Lower lobe of right lung (tissue), 2 donors: ENCODE results near the gene ZNRF3. TPM values are rescaled to one million over a fixed set of nuclear protein-coding genes. Genes with fewer than 3 reads are reported as not detected.
A peak's percentile ranks its signal among the peaks of the same experiment; 100 is the strongest.

Experiments
- ATAC-seq, 2 donors: fragments of 200-7000 bp; cut with Tn5 transposase; one replicate each; pipeline ENCODE4 v1.9.1; 2020 to 2022; ENCODE audit warnings: mild to moderate bottlenecking in 2 of 2, moderate library complexity in 2 of 2
- DNase-seq: peaks from one replicate; pipeline ENCODE4 v3.0.0-alpha.2; 2020
- H3K27ac ChIP-seq: fragments of 200-600 bp; one replicate; pipeline ENCODE4 v1.8.0; 2022
- H3K27me3 ChIP-seq: fragments of 200-600 bp; one replicate; pipeline ENCODE4 v1.8.0; 2022; ENCODE audit warnings: low read depth
- H3K36me3 ChIP-seq: fragments of 200-600 bp; one replicate; pipeline ENCODE4 v1.8.0; 2022; ENCODE audit warnings: mild to moderate bottlenecking
- H3K4me1 ChIP-seq: fragments of 200-600 bp; one replicate; pipeline ENCODE4 v1.8.0; 2022
- H3K4me3 ChIP-seq: fragments of 200-600 bp; one replicate; pipeline ENCODE4 v1.8.0; 2022; ENCODE audit warnings: mild to moderate bottlenecking
- H3K9me3 ChIP-seq: fragments of 200-600 bp; one replicate; pipeline ENCODE4 v1.8.0; 2022
- intact Hi-C: fragments of 100-400 bp; cut with DNase I; formaldehyde crosslinking; loops from one replicate; pipeline ENCODE4 v1.11.0; 2022
- total RNA-seq: library from RNA; stranded (reverse); fragmentation: NEBNext Ultra II Directional; extraction: Animal tissue kit (Norgen Biotek cat#: 25700); gene quantifications from one replicate; pipeline ENCODE4 v1.2.1, GENCODE V29; 2021
- TF ChIP-seq, protein P1 (sequence below): fragments of 200-600 bp; IDR thresholded peaks from one replicate; pipeline ENCODE4 v1.8.0; 2022; ENCODE audit warnings: antibody characterized with exemption, mild to moderate bottlenecking
- donor health status: DM: no; HTN: yes; CAD: no; lungs with severe emphysema.

ZNRF3 gene
- total RNA-seq, 1 donor from 2014 or later: 11.3 TPM

DNA sequence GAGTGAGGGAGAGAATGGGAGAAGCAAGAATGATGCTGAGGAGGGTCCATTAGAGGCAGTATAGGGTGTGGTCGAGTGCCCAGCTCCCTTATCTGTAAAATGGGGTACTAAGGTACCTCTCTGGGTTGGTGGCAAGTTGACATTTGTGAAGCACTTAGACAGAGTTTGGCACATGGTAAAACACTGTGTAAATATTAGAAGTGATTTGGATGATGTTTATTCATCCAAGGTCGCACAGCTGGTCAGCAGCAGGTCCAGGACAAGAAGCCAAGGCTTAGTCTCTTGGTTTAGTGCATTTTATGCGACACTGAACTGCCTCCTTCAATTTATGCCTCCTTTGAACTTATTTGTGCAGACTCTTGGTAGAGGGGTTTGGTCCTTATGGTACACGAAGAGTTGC lies 208.9 kb downstream of the ZNRF3 start:
- DNase-seq (no peak), ATAC-seq (no peak)
- TF ChIP-seq, protein P1, sequence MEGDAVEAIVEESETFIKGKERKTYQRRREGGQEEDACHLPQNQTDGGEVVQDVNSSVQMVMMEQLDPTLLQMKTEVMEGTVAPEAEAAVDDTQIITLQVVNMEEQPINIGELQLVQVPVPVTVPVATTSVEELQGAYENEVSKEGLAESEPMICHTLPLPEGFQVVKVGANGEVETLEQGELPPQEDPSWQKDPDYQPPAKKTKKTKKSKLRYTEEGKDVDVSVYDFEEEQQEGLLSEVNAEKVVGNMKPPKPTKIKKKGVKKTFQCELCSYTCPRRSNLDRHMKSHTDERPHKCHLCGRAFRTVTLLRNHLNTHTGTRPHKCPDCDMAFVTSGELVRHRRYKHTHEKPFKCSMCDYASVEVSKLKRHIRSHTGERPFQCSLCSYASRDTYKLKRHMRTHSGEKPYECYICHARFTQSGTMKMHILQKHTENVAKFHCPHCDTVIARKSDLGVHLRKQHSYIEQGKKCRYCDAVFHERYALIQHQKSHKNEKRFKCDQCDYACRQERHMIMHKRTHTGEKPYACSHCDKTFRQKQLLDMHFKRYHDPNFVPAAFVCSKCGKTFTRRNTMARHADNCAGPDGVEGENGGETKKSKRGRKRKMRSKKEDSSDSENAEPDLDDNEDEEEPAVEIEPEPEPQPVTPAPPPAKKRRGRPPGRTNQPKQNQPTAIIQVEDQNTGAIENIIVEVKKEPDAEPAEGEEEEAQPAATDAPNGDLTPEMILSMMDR: no peak
- Histone ChIP-seq H3K9me3 (no peaks in the 10 kb centered on the region), H3K36me3 (peaks cover 6% of the 10 kb centered on the region), H3K27me3 (no peaks in the 10 kb centered on the region), H3K27ac (no peak overlapping the region), H3K4me1 (peaks cover 14% of the 10 kb centered on the region), H3K4me3 (no peak overlapping the region)
- intact Hi-C loops: no loop called here

DNA sequence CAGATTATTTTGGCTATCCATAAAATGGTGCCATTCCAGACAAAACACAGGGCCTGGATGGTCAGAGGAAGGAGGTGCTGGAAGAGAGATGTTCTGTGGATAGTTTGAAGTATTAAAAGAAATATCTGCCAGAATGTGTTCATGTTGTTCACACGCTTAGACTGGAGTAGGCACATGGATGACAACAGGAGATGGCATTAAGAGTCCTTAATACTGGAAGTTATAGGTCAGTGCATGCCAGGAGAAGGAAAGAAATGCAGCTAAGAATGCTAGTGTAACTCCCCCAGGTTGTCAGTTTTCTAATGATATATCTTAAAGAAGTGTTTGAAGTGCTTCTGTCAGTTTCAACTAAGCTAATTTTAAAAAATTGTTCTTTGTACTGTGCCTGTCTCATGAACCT lies 209.7 kb downstream of the ZNRF3 start:
- DNase-seq (no peak), ATAC-seq (no peak)
- Histone ChIP-seq H3K9me3 (no peaks in the 10 kb centered on the region), H3K27me3 (no peaks in the 10 kb centered on the region), H3K36me3 (peaks cover 6% of the 10 kb centered on the region), H3K4me3 (no peak overlapping the region), H3K4me1 (peaks cover 14% of the 10 kb centered on the region), H3K27ac (no peak overlapping the region)
- TF ChIP-seq, protein P1: no peak
- intact Hi-C loops: no loop called here

DNA sequence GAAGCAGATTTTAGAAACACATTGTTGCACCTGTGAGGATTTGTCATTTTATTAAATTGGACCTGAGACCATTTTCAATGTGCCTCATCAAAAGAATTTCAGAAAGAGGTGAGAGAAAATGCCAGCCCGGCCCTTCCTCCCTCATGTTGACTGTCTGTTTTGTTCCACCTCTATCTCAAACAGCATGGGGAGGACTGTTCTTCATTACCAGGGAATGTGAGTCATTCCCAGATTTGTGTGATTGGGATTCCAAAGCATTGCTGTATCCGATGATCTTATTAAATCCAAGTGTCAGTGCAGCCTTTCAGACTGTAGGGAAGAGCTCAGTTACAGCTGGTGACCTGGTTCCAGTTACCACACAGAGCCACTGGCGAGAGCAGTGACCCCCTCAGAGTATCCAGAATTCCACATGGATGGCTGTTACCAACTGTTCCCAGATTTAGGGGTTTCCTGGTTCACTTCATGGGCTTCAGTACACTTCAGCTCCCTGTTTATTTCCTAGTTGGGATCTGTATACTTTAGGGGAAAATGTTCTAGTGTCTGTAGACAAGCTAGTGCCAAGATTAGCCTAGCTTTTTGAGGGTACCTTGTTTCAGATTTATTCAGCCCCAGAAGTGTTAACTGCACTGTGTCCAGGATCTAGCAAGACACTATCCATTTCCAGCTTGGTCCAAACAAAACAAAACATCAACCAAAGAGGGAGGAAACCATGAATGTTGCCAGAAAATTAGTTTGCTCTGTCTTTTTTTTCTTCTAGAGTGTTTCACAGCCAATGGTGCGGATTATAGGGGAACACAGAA lies 210.3 kb downstream of the ZNRF3 start:
- intact Hi-C loops: no loop called here
- peaks cover 14% of the 10 kb centered on the region for H3K4me1 ChIP-seq
- H3K9me3 ChIP-seq: no peaks in the 10 kb centered on the region
- TF ChIP-seq, protein P1: no peak
- no peak overlapping the region for H3K4me3 ChIP-seq
- peaks cover 11% of the 10 kb centered on the region for H3K36me3 ChIP-seq
- ATAC-seq (peak; percentile 23 to 71), DNase-seq (no peak)
- no peak overlapping the region for H3K27ac ChIP-seq
- no peaks in the 10 kb centered on the region for H3K27me3 ChIP-seq

DNA sequence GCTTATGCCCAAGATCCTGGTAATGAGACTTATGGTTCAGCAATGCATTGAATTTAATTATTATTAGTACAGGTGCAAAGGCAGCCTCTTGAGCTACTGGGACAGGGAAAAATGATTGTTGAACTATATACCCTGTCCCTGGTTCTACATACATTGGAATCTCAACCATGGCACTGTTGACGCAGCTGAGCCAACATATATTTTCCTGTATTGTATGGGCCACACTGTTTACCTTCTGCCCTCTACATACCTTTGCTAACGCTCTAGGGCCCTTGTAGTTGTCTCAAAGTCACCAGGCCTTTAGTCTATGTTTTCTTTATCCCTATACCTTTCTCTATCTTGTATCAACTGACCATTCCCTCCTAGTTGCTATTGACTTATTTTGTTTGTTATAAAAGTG lies 212.1 kb downstream of the ZNRF3 start:
- TF ChIP-seq, protein P1: no peak
- Histone ChIP-seq H3K36me3 (peaks cover 22% of the 10 kb centered on the region), H3K4me3 (no peak overlapping the region), H3K27ac (no peak overlapping the region), H3K9me3 (no peaks in the 10 kb centered on the region), H3K27me3 (no peaks in the 10 kb centered on the region), H3K4me1 (peaks cover 14% of the 10 kb centered on the region)
- ATAC-seq: no peak
- intact Hi-C loops: no loop called here
- no peak for DNase-seq

DNA sequence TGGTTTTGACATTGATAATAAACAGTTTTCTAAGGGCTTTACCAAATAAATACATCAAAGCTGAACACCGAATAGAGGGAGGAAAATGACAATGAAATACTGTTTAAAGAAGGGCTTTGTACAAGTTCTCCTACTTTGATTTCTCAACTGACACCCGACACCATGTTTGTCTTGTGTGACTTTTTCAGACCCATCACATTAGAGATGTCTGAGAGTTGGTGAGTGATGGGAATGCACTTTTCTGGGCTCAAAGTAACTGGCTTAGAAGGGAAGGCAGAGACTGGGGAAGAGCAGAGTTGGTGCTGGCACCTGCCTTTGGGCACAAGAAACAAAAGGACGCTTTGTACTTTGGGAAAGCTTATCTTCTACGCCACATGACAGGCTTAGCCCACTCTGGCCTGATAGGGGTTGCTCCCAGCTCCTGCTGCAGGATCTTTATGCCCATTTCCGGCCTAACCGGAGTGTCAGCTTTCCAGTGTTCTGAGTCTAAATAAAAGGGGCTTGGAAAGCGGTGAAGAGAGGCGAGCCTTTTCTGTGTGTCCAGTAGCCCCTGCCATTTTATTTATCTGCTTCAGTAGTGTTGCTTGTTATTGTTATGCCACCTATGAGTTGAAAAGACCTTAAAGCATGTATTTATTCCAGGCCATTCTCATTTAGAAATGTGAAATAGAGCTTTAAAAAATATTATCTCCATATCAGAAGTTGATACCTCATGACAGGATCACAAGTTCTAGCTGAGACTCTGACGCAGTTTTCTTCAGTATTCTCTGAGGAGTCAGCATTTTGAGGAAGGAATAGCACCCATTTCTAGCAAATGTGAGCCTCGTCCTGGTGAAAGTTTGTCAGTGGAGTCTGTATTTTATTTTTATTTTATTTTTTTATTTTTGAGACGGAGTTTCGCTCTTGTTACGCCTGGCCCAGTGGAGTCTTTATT lies 213.6 kb downstream of the ZNRF3 start:
- Histone ChIP-seq H3K9me3 (no peaks in the 10 kb centered on the region), H3K4me3 (no peak overlapping the region), H3K36me3 (peaks cover 22% of the 10 kb centered on the region), H3K27ac (peak overlapping the region; percentile 5), H3K4me1 (peaks cover 14% of the 10 kb centered on the region), H3K27me3 (no peaks in the 10 kb centered on the region)
- DNase-seq: no peak
- no peak for ATAC-seq
- intact Hi-C loops: no loop called here
- TF ChIP-seq, protein P1: no peak
